C4-2B (cell line): ENCODE measurements around the gene OLFM2.

Source experiments
- CTCF ChIP-seq: fragments of 450-650 bp; conservative IDR thresholded peaks from 2 replicates; pipeline ENCODE4 v1.5.1; 2017; ENCODE audit warnings: mild to moderate bottlenecking
- ZFX ChIP-seq: fragments of 450-650 bp; IDR thresholded peaks from 2 replicates; pipeline ENCODE4 v1.6.1; 2017

GRCh38 chr19:9854282-9854846 is 82.0 kb downstream of the OLFM2 start:
- TF ChIP-seq CTCF (no peak), ZFX (no peak)
